GM18505 (cell line): ENCODE results near the gene MSH3.

Experiments used
- ATAC-seq: cut with Tn5 transposase; IDR thresholded peaks from one replicate; pipeline ENCODE4 v1.9.1; 2021; ENCODE audit not compliant: unreplicated experiment
- POLR2A ChIP-seq: IDR thresholded peaks from 4 replicates; pipeline ENCODE4 v1.6.1; 2011; ENCODE audit warnings: borderline replicate concordance; ENCODE audit not compliant: insufficient read depth, insufficient read length; ENCODE audit errors: extremely low read depth

The MSH3 gene

GRCh38 chr5:80705801-80706200, 51.3 kb downstream of the MSH3 start:
- TF ChIP-seq POLR2A, result no peak
- ATAC-seq, result no peak

GRCh38 chr5:80706835-80707447, 52.5 kb downstream of the MSH3 start:
- no peak for TF ChIP-seq POLR2A
- no peak for ATAC-seq

- no peak for ATAC-seq
- no peak for TF ChIP-seq POLR2A
Measured at GRCh38 chr5:80707645-80708044, 53.2 kb downstream of the MSH3 start.

GRCh38 chr5:80711216-80711615, 56.8 kb downstream of the MSH3 start:
- TF ChIP-seq POLR2A, result no peak
- ATAC-seq, result no peak

- no peak for TF ChIP-seq POLR2A
- ATAC-seq, result no peak
Measured at GRCh38 chr5:80711938-80712337, 57.5 kb downstream of the MSH3 start.

GRCh38 chr5:80712919-80713318, 58.5 kb downstream of the MSH3 start:
- no peak for ATAC-seq
- no peak for TF ChIP-seq POLR2A

GRCh38 chr5:80713631-80714030, 59.2 kb downstream of the MSH3 start:
- no peak for ATAC-seq
- TF ChIP-seq POLR2A, result no peak

GRCh38 chr5:80714570-80715298, 60.3 kb downstream of the MSH3 start:
- ATAC-seq, result no peak
- TF ChIP-seq POLR2A, result no peak

- no peak for ATAC-seq
- no peak for TF ChIP-seq POLR2A
Measured at GRCh38 chr5:80715887-80716286, 61.4 kb downstream of the MSH3 start.

GRCh38 chr5:80720181-80720580, 65.7 kb downstream of the MSH3 start:
- no peak for TF ChIP-seq POLR2A
- ATAC-seq, result no peak

GRCh38 chr5:80722916-80723315, 68.5 kb downstream of the MSH3 start:
- no peak for TF ChIP-seq POLR2A
- no peak for ATAC-seq

- no peak for ATAC-seq
- TF ChIP-seq POLR2A, result no peak
Measured at GRCh38 chr5:80725446-80725845, 71.0 kb downstream of the MSH3 start.

GRCh38 chr5:80736730-80737129, 82.3 kb downstream of the MSH3 start:
- ATAC-seq, result no peak
- TF ChIP-seq POLR2A, result no peak

- ATAC-seq, result no peak
- no peak for TF ChIP-seq POLR2A
Measured at GRCh38 chr5:80738466-80738865, 84.0 kb downstream of the MSH3 start.
